Mucosa of gallbladder (tissue), 1 donor: Measurements from ENCODE around the gene SNTG2. TPM values are rescaled to one million over a fixed set of nuclear protein-coding genes. Genes with fewer than 3 reads are reported as not detected.
"Not testable (repeated sequence)": the region's sequence is repeated elsewhere in the genome, so short reads cannot be mapped to it uniquely, and the experiment has no call there.

Source experiments
- DNase-seq: peaks from one replicate; pipeline ENCODE4 v3.0.0-alpha.2; 2020; ENCODE audit warnings: low spot score
- total RNA-seq: library from RNA; stranded (reverse); gene quantifications from one replicate; pipeline ENCODE4 v1.2.1, GENCODE V29; 2021
- donor health status: DM: no; HTN: no; CAD: no.

Gene SNTG2
- total RNA-seq, 1 donor from 2014 or later, result 2.0 TPM

- no peak for DNase-seq
These were observed 417.0 kb downstream of the SNTG2 start for GRCh38 chr2:1367601-1368000.

- DNase-seq, result no peak
These were observed 419.3 kb downstream of the SNTG2 start for GRCh38 chr2:1369905-1370304.

GRCh38 chr2:1370461-1370860, 419.8 kb downstream of the SNTG2 start:
- DNase-seq, result no peak

- DNase-seq, result no peak
These were observed 420.4 kb downstream of the SNTG2 start for GRCh38 chr2:1371082-1371481.

- no peak for DNase-seq
These were observed 423.2 kb downstream of the SNTG2 start for GRCh38 chr2:1373830-1374229.

GRCh38 chr2:1374287-1374686, 423.6 kb downstream of the SNTG2 start:
- DNase-seq, result no peak

GRCh38 chr2:1375794-1376193, 425.1 kb downstream of the SNTG2 start:
- no peak for DNase-seq

- no peak for DNase-seq
These were observed 426.8 kb downstream of the SNTG2 start for GRCh38 chr2:1377473-1377872.

GRCh38 chr2:1378456-1379150, 428.0 kb downstream of the SNTG2 start:
- no peak for DNase-seq

GRCh38 chr2:1381644-1382043, 431.0 kb downstream of the SNTG2 start:
- DNase-seq, result no peak

GRCh38 chr2:1387954-1388725, 437.5 kb downstream of the SNTG2 start:
- not testable (repeated sequence) for DNase-seq

- DNase-seq, result not testable (repeated sequence)
These were observed 439.5 kb downstream of the SNTG2 start for GRCh38 chr2:1390118-1390517.

- no peak for DNase-seq
These were observed 442.7 kb downstream of the SNTG2 start for GRCh38 chr2:1393321-1393720.

GRCh38 chr2:1394709-1395408, 444.2 kb downstream of the SNTG2 start:
- no peak for DNase-seq

- DNase-seq, result no peak
These were observed 446.7 kb downstream of the SNTG2 start for GRCh38 chr2:1397350-1397749.

GRCh38 chr2:1398191-1398590, 447.5 kb downstream of the SNTG2 start:
- no peak for DNase-seq

- no peak for DNase-seq
These were observed 450.5 kb downstream of the SNTG2 start for GRCh38 chr2:1400943-1401735.

GRCh38 chr2:1402064-1402463, 451.4 kb downstream of the SNTG2 start:
- DNase-seq, result no peak

- DNase-seq, result no peak
These were observed 452.9 kb downstream of the SNTG2 start for GRCh38 chr2:1403565-1403964.

- no peak for DNase-seq
These were observed 454.5 kb downstream of the SNTG2 start for GRCh38 chr2:1405124-1405523.

GRCh38 chr2:1405967-1406366, 455.3 kb downstream of the SNTG2 start:
- no peak for DNase-seq

- DNase-seq, result no peak
These were observed 455.8 kb downstream of the SNTG2 start for GRCh38 chr2:1406434-1406833.
